GM21723 (cell line): ENCODE measurements around the gene APOBEC3C.
"Not testable (repeated sequence)": the region's sequence is repeated elsewhere in the genome, so short reads cannot be mapped to it uniquely, and the experiment has no call there.

Source experiments
- ATAC-seq: cut with Tn5 transposase; IDR thresholded peaks from one replicate; pipeline ENCODE4 v1.9.1; 2021; ENCODE audit warnings: mild to moderate bottlenecking, moderate library complexity; ENCODE audit not compliant: unreplicated experiment

The APOBEC3C gene

DNA sequence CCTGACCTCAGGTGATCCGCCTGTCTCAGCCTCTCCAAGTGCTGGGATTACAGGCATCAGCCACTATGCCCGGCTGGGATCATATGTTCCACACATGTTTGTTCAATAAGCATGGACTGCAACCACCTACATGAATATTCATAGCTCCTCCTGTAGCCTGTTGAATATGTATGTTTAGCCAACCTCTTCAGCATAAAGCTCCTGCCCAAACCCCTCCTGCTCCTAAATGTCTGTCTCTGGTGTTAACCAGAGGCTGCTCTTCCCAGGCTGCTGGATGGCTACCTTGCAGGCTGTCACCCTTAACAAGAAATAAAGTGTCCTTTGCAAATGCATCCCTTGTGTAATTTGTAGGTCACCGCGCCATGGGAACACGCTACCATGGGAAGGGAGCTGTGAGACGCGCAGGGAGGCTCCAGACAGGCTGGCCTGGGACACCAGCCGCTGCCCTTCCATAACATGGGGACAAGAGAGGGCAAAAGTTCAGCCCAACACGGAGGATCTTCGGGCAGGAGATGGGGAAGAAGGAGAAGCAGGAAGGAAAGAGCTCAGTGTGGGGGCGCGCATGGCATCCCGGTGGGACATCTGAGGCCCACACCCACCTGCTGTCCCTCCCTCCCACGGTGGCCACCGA, 6.1 kb downstream of the APOBEC3C start:
- ATAC-seq = peak; percentile 9

DNA sequence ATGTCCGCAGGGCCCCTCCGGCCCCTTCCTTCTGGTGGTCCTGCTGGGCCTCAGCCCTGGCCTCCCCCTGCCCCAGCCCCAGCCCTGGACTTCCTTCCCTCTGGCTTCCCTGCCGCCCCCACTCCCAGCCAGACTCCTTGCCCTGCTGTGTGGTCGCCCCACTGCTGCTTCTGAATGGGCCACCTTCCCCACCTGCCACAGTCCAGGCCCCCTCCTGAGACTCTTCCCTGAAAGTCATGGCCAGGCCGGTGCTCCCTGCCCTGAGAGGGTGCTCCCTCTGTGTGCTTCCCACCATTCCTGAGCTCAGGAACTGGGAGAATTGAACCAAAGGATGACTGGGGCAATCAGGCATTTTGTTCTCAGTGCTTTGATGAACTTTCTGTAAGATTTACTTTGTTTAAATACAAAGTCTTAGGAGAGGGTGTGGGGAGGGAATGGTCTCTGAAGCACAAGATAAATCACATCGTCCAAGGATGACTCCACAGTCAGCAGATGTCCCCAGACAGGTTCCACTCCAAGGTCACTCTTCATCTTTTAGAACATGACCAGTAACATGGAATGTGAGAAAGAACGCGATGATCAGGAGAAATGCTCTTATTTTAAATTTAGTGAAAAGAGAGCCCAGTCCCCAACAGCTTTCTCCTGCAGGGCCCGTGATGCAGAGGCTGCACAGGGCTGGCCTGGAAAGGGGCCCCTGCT, 7.6 kb downstream of the APOBEC3C start:
- ATAC-seq = no peak

GRCh38 chr22:39024519-39025308, 10.7 kb downstream of the APOBEC3C start:
- no peak for ATAC-seq

- no peak for ATAC-seq
Observed at GRCh38 chr22:39026509-39027150, 12.6 kb downstream of the APOBEC3C start.

- no peak for ATAC-seq
Observed at GRCh38 chr22:39027717-39028116, 13.7 kb downstream of the APOBEC3C start.

GRCh38 chr22:39028281-39028680, 14.2 kb downstream of the APOBEC3C start:
- ATAC-seq = no peak

DNA sequence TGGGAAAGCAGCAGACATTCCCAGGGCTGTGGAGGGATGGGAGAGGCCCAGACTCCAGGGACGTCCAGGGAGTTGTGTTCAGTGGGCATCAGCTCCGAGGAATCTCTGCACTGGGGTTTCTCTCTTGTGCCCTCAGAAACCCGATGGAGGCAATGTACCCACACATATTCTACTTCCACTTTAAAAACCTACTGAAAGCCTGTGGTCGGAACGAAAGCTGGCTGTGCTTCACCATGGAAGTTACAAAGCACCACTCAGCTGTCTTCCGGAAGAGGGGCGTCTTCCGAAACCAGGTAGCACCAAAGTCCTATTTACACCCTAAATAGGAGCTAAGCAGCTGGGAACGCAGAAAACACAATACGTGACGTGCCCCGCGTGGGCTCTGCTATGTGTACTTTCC, 15.2 kb downstream of the APOBEC3C start:
- ATAC-seq = no peak

GRCh38 chr22:39030705-39031104, 16.6 kb downstream of the APOBEC3C start:
- ATAC-seq = no peak

DNA sequence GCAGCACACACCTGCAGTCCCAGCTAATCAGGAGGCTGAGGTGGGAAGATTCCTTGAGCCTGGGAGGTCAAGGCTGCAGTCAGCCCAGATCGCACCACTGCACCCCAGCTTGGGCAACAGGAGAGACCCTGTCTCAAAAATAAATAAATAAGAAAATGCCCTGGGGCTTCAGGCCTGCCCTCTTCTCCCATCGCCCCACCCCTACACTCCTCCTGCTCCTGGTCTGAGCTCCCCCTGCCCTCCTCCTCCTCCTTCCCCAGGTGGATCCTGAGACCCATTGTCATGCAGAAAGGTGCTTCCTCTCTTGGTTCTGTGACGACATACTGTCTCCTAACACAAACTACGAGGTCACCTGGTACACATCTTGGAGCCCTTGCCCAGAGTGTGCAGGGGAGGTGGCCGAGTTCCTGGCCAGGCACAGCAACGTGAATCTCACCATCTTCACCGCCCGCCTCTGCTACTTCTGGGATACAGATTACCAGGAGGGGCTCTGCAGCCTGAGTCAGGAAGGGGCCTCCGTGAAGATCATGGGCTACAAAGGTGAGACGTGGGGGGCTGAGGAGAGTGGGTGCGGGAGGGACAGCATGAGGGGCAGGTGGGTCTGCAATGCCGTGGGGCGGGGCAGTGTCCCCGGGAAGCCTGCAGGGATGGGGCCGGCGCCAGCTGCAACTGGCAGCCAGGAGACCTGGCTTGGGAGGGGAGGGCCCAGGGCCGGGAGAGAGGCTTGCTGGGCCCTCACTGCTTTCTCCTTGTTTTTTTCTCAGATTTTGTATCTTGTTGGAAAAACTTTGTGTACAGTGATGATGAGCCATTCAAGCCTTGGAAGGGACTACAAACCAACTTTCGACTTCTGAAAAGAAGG, 17.6 kb downstream of the APOBEC3C start:
- ATAC-seq = not testable (repeated sequence)

DNA sequence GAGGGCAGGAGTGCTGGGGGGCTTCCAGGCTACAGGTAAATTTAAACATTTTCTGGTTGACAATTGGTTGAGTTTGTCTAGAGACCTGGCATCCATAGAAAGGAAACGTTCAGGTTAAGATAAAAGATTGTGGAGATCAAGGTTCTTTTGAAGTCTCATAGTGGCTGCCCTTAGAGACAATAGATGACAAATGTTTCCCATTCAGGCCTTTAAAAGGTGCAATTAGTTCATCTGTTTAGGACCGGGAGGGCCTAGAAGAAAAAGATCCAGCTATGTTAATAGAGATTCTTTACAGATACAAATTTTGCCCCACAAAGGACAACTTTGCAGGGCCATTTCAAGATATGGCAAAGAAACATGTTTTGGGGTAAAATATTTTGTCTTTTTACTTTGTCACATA, 23.0 kb downstream of the APOBEC3C start:
- not testable (repeated sequence) for ATAC-seq

GRCh38 chr22:39039306-39040126, 25.5 kb downstream of the APOBEC3C start:
- no peak for ATAC-seq

DNA sequence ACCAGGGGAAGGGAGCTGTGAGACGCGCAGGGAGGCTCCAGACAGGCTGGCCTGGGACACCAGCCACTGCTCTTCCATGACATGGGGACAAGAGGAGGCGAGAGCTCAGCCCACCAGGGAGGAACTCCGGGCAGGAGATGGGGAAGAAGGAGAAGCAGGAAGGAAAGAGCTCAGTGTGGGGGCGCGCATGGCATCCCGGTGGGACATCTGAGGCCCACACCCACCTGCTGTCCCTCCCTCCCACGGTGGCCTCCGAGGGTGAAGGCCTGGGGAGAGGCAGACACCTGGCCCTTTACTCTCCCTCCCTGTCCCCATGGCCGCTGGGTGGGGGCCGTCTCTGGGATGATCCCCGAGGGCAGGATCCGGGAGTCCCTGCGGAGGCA, 26.1 kb downstream of the APOBEC3C start:
- ATAC-seq = peak; percentile 5

GRCh38 chr22:39040538-39041296, 26.7 kb downstream of the APOBEC3C start, which contains the start of gene APOBEC3F:
APOBEC3F (plus strand) TSS chr22:39040864; CDS start chr22:39040961, 97 bp downstream.
- ATAC-seq = peak; percentile 87

DNA sequence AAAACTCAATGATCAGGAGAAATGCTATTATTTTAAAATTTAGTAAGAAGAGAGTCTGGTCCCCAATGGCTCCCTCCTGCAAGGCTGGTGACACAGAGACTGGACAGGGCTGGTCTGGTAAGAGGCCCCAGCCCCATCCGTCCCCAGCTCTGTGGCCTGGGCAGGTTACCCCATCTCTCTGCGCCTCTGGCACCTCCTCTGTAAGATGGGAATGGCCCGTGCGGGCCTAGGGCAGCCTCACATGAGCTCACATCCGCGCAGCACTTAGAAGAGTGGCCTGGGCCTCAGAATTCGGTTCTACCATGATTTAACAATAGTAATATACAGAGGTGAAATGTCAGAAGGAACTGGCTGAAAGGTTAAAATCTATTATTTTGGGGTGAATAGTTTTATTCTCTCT, 27.9 kb downstream of the APOBEC3C start:
- no peak for ATAC-seq

GRCh38 chr22:39043063-39043462, 29.0 kb downstream of the APOBEC3C start:
- ATAC-seq = not testable (repeated sequence)

- not testable (repeated sequence) for ATAC-seq
Observed at GRCh38 chr22:39045136-39045535, 31.1 kb downstream of the APOBEC3C start.

DNA sequence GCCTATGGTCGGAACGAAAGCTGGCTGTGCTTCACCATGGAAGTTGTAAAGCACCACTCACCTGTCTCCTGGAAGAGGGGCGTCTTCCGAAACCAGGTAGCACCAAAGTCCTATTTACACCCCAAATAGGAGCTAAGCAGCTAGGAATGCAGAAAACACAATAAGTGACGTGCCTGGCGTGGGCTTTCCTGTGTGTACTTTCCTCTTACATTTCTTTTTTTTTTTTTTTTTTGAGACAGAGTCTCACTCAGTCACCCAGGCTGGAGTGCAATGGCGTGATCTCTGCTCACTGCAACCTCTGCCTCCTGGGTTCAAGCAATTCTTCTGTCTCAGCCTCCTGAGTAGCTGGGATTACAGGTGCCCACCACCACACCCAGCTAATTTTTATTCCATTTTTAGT, 35.4 kb downstream of the APOBEC3C start:
- not testable (repeated sequence) for ATAC-seq

DNA sequence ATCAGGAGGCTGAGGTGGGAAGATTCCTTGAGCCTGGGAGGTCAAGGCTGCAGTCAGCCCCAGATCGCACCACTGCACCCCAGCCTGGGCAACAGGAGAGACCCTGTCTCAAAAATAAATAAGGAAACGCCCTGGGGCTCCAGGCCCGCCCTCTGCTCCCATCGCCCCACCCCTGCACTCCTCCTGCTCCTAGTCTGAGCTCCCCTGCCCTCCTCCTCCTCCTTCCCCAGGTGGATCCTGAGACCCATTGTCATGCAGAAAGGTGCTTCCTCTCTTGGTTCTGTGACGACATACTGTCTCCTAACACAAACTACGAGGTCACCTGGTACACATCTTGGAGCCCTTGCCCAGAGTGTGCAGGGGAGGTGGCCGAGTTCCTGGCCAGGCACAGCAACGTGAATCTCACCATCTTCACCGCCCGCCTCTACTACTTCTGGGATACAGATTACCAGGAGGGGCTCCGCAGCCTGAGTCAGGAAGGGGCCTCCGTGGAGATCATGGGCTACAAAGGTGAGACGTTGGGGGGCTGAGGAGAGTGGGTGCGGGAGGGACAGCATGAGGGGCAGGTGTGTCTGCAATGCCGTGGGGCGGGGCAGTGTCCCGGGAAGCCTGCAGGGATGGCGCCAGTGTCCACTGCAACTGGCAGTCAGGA, 37.9 kb downstream of the APOBEC3C start:
- ATAC-seq = not testable (repeated sequence)
